Right lobe of liver (tissue), 6 donors: ENCODE measurements around the gene ZNF746. TPM values are rescaled to one million over a fixed set of nuclear protein-coding genes. Genes with fewer than 3 reads are reported as not detected.
A peak's percentile ranks its signal among the peaks of the same experiment; 100 is the strongest.

Experiments
- ATAC-seq, 4 donors: fragments of 200-7000 bp; cut with Tn5 transposase; one replicate each; pipeline ENCODE4 v1.9.1; 2020; ENCODE audit warnings: mild to moderate bottlenecking in 4 of 4, moderate library complexity in 4 of 4
- DNase-seq, 3 donors: peaks; one replicate each; pipeline ENCODE4 v3.0.0-alpha.2; 2020
- H3K27ac ChIP-seq, 3 donors: fragments of 200-600 bp; one replicate each; pipeline ENCODE4 v1.8.0; 2022
- H3K27me3 ChIP-seq, 2 donors: fragments of 200-600 bp; one replicate each; pipeline ENCODE4 v1.8.0; 2022
- H3K36me3 ChIP-seq, 4 donors: fragments of 200-600 bp; sonication (generic) in 1 of 4; one replicate each; pipeline versions ENCODE4 v1.5.1 to v1.8.0; 2017 to 2022; ENCODE audit warnings: control low read depth in 1 of 4
- H3K4me1 ChIP-seq, 4 donors: fragments of 200-600 bp; sonication (generic) in 1 of 4; one replicate each; pipeline versions ENCODE4 v1.5.1 to v1.8.0; 2017 to 2022; ENCODE audit warnings: control low read depth in 1 of 4
- H3K4me3 ChIP-seq, 3 donors: fragments of 200-600 bp; one replicate each; pipeline ENCODE4 v1.8.0; 2022
- H3K9me3 ChIP-seq, 4 donors: fragments of 200-600 bp; sonication (generic) in 1 of 4; one replicate each; pipeline versions ENCODE4 v1.5.1 to v1.8.0; 2017 to 2022; ENCODE audit warnings: control low read depth in 1 of 4
- POLR2A ChIP-seq: fragments of 450-650 bp; IDR thresholded peaks from one replicate; pipeline ENCODE4 v1.6.1; 2017; ENCODE audit warnings: antibody characterized with exemption, mild to moderate bottlenecking
- WGBS: methylation state at CpG from one replicate; pipeline ENCODE4 v1.1.6; 2018; ENCODE audit warnings: low coverage, low lambda C conversion rate; ENCODE audit not compliant: insufficient coverage; ENCODE audit errors: missing lambda C conversion rate; 5-methylcytosine and 5-hydroxymethylcytosine counted together
- intact Hi-C, 2 donors: fragments of 100-400 bp; cut with DNase I; formaldehyde crosslinking; loops; one replicate each; pipeline versions ENCODE4 v1.11.2 to v1.14.1; 2022
- total RNA-seq, 6 experiments: library from RNA; depleted of rRNA in 2 of 6; stranded (reverse); fragments of >200 nt in 2 of 6; fragmentation: NEBNext Ultra II Directional in 3 of 6; extraction: Animal tissue kit (Norgen Biotek cat#: 25700) in 3 of 6; gene quantifications; one replicate each; pipeline versions ENCODE4 v1.1.0 to v1.2.4, GENCODE V29; 2016 to 2023
- TF ChIP-seq, protein P1 (sequence below), 4 donors: fragments of 200-600 bp in 3 of 4; fragments of 450-650 bp in 1 of 4; IDR thresholded peaks; one replicate each; pipeline versions ENCODE4 v1.5.1 to v1.8.0; 2016 to 2022; ENCODE audit warnings: antibody characterized with exemption in 4 of 4, mild to moderate bottlenecking in 2 of 4
- donor health status: DM: no; HTN: yes; CAD: no.
- donor health status: DM: no; HTN: no; CAD: no.
- donor health status: DM: no; HTN: no; CAD: no.
- donor health status: DM: no; HTN: yes; CAD: no.
- donor health status: DM: no; HTN: yes; CAD: no.

ZNF746 gene
- total RNA-seq, 6 experiments from 2014 or later = 7.9 to 15.8 (median 10.4) TPM

DNA sequence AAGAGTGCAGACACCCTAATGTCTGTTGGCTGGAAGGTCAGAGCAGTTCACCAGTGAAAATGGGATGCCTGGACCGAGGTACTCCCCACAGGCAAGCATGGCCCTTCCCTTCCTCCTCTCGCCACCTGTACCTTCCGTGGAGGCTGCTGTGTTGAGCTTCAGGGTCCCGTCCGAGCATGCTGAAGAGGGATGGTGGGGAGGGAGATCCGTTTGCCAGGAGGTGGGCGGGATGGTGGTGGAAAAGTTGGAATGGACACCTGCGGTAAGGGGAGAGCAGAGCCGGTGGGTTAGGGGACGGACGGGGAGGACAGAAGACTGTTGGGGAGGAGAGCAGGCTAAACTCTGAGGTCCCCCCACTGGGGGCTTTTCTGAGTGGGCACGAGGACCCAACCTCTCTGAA lies 20.8 kb downstream of the ZNF746 start:
- no peak overlapping the region for H3K4me3 ChIP-seq
- H3K27me3 ChIP-seq = no peaks in the 10 kb centered on the region
- TF ChIP-seq, protein P1, sequence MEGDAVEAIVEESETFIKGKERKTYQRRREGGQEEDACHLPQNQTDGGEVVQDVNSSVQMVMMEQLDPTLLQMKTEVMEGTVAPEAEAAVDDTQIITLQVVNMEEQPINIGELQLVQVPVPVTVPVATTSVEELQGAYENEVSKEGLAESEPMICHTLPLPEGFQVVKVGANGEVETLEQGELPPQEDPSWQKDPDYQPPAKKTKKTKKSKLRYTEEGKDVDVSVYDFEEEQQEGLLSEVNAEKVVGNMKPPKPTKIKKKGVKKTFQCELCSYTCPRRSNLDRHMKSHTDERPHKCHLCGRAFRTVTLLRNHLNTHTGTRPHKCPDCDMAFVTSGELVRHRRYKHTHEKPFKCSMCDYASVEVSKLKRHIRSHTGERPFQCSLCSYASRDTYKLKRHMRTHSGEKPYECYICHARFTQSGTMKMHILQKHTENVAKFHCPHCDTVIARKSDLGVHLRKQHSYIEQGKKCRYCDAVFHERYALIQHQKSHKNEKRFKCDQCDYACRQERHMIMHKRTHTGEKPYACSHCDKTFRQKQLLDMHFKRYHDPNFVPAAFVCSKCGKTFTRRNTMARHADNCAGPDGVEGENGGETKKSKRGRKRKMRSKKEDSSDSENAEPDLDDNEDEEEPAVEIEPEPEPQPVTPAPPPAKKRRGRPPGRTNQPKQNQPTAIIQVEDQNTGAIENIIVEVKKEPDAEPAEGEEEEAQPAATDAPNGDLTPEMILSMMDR (IDR thresholded peaks at IDR 0.05) = no peak
- no peak for TF ChIP-seq POLR2A
- intact Hi-C loops = no loop called here
- no CpG with 5 or more reads among the region's 12 CpGs for WGBS
- peaks cover 0 to 62% (median 25%) of the 10 kb centered on the region in 4 donors for H3K36me3 ChIP-seq
- no peak for ATAC-seq
- H3K27ac ChIP-seq = no peak overlapping the region
- H3K9me3 ChIP-seq = no peaks in the 10 kb centered on the region
- no peaks in the 10 kb centered on the region for H3K4me1 ChIP-seq
- DNase-seq = no peak

DNA sequence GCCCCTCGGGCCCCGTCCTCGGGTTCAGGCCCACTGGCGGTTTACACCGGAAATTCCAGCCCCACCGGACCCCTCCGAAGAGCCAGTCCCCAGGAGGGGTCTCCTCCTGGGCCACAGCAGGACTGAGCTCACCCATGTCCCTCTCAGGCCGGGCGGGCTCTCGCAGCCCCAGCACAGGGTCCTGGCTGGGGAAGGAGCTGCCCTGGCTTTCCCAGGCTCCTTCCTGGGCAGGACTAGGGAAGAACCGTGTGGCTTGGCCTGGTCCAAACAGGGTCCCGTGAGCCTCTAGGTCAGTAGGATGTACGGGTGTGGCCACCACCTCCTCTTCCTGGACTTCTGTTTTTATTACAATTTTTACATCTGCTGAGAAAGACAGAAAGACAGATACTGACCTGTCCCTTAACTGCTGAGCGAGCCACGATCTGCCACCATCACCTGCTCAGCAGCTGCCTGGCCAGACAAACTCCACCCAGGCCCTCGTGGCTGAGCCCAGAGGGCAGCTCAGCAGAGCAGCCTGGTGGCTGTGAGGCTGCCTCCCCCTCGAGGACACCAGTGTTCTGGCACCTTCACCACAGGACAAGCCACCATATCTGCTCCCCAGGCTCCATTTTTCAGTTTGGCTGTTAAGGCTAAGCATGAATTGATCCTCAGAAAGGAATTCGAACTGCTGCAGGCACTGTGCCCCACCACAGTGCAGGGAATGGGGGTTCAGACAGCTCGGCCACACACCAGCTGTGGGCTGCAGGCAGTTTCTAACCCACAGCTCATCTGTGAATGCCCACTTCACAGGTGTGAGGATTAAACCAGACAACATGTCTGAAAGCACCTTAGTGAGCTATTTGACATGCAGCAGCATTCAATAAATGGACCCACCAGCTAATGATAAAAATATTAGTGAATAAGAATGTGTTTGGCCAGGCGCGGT lies 22.2 kb downstream of the ZNF746 start:
- H3K36me3 ChIP-seq = peaks cover 0 to 57% (median 25%) of the 10 kb centered on the region in 4 donors
- ATAC-seq = peak in 3 of 4 donors; percentile 9 to 13 (median 10)
- H3K27ac ChIP-seq = no peak overlapping the region
- no peak overlapping the region for H3K4me3 ChIP-seq
- DNase-seq = no peak
- intact Hi-C loops = no loop called here
- H3K9me3 ChIP-seq = no peaks in the 10 kb centered on the region
- H3K27me3 ChIP-seq = no peaks in the 10 kb centered on the region
- WGBS = 100% methylated on average over 3 of the region's 21 CpGs
- TF ChIP-seq, protein P1 (IDR thresholded peaks at IDR 0.05) = no peak
- no peak for TF ChIP-seq POLR2A
- no peaks in the 10 kb centered on the region for H3K4me1 ChIP-seq

DNA sequence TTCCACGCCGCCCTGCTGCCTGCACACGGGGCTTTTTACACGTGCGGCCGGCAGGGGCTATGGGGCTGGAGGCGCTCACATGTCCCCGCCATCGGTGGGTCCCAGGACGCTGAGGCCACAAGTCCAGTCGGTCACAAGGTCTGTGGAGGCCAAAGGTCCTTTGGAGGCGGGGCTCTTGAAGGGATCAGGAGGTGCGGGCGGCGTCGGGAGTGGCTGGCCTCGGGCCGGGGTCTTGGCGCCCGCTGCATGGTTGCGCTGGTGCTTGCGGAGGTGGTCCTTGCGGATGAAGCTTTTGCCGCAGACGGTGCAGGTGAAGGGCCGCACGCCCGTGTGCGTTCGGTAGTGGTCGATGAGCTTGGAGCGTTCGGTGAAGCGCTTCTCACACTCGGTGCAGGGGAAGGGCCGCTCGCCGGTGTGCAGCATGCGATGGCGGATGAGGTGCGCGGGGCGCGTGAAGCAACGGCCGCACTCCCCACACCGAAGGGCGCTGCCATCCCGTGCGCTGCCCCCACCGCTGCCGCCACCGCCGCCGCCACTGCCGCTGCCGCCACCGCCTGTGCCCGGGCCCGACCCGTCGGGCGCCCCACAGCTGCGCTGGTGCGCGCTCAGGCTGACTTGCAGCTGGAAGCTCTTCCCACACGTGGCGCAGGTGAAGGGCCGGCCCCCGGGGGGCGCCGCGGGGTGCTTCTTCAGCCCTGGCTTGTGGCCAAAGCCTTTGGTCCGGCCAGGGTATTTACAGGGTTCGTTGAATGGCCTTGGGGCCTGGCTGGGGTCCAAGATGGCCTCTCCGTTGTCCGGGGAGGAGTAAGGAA lies 23.1 kb downstream of the ZNF746 start:
- Histone ChIP-seq H3K9me3 (no peaks in the 10 kb centered on the region), H3K36me3 (peaks cover 0 to 57% (median 25%) of the 10 kb centered on the region in 4 donors), H3K27me3 (no peaks in the 10 kb centered on the region), H3K4me1 (no peaks in the 10 kb centered on the region), H3K4me3 (no peak overlapping the region), H3K27ac (no peak overlapping the region)
- no peak for TF ChIP-seq POLR2A
- TF ChIP-seq, protein P1 (IDR thresholded peaks at IDR 0.05) = no peak
- intact Hi-C loops = no loop called here
- ATAC-seq (peak in 2 of 4 donors; percentile 7 to 28), DNase-seq (no peak)
- WGBS = 97% methylated on average over 24 of the region's 77 CpGs

DNA sequence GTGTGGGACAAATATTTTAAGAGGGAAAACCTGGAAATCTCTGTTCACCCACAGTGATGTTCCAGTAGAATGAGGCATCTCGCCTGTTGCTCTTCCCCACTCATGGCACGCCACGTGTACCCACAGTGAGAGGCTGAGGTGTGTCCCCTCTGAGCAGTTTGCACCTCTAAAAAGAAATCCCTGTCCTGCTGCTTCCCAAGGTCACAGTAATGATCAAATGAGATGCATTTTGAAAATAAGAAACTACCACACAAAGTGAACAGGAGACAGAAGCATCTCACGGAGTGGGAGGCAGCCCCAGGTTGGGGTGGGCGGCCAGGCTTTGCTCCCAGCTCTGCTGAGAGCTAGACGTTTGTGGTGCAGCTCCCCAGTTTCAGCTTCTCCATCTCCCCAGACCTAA lies 24.4 kb downstream of the ZNF746 start:
- no peaks in the 10 kb centered on the region for H3K4me1 ChIP-seq
- WGBS = 94% methylated on average over 3 of the region's 6 CpGs
- intact Hi-C loops = no loop called here
- H3K27me3 ChIP-seq = no peaks in the 10 kb centered on the region
- TF ChIP-seq POLR2A = no peak
- TF ChIP-seq, protein P1 (IDR thresholded peaks at IDR 0.05) = no peak
- no peak for ATAC-seq
- peaks cover 0 to 55% (median 25%) of the 10 kb centered on the region in 4 donors for H3K36me3 ChIP-seq
- H3K27ac ChIP-seq = no peak overlapping the region
- H3K4me3 ChIP-seq = no peak overlapping the region
- no peak for DNase-seq
- no peaks in the 10 kb centered on the region for H3K9me3 ChIP-seq
